OCI-LY7 (cell line): ENCODE data around the gene RCL1.

ENCODE experiments used
- EZH2phosphoT487 ChIP-seq: fragments of 200-600 bp; sonication (generic); IDR thresholded peaks from 2 replicates; pipeline ENCODE4 v1.6.1; 2018; ENCODE audit warnings: low read depth, borderline replicate concordance, mild to moderate bottlenecking, mixed run types, antibody characterized with exemption, low read length, moderate library complexity, mixed read lengths
- TF ChIP-seq, protein P1 (sequence below): fragments of 200-600 bp; sonication (generic); conservative IDR thresholded peaks from 2 replicates; pipeline ENCODE4 v1.5.1; 2014; ENCODE audit warnings: mild to moderate bottlenecking, antibody characterized with exemption, low read length, moderate library complexity, mixed read lengths

DNA sequence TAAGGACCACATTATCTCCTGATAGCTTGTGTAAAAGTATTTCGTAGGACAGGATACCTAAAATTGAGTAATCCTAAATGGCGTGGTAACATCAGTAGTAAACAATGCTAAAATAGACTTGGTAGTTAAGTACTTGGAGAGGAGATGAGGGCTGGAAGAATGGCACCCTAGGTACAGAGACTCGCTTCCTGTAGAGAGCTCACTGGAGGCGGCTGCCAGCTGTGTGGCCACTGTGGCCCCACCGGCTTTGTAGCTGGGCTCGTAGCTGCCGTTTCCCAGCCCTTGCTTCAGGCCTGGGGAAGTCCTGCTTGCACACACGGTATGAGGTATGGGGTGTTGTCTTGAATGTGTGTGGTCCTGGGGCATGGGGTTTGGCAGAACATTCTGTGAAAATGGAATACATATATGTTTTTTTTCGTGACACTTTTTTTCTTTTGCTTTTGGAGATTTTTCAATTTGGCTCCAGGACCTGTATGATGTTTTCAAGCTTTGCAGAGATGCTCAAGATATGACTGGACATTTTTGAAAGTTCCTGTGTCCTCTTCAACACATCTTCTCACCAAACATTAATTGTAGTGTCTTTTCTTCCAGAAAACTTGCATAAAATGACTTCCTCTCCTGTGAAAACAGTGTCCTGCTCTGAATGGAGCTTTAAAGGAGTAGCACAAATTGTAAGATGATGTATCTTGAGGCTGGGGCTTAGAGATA, 58.0 kb downstream of the RCL1 start:
- TF ChIP-seq, protein P1, sequence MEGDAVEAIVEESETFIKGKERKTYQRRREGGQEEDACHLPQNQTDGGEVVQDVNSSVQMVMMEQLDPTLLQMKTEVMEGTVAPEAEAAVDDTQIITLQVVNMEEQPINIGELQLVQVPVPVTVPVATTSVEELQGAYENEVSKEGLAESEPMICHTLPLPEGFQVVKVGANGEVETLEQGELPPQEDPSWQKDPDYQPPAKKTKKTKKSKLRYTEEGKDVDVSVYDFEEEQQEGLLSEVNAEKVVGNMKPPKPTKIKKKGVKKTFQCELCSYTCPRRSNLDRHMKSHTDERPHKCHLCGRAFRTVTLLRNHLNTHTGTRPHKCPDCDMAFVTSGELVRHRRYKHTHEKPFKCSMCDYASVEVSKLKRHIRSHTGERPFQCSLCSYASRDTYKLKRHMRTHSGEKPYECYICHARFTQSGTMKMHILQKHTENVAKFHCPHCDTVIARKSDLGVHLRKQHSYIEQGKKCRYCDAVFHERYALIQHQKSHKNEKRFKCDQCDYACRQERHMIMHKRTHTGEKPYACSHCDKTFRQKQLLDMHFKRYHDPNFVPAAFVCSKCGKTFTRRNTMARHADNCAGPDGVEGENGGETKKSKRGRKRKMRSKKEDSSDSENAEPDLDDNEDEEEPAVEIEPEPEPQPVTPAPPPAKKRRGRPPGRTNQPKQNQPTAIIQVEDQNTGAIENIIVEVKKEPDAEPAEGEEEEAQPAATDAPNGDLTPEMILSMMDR: no peak
- no peak for TF ChIP-seq EZH2phosphoT487
